WTC11 (cell line): Measurements from ENCODE around the gene ZNF598. TPM values are rescaled to one million over a fixed set of nuclear protein-coding genes. Genes with fewer than 3 reads are reported as not detected.

Experiments
- CBFB ChIP-seq: sonication (generic); formaldehyde crosslinking; IDR thresholded peaks from 2 replicates; pipeline ENCODE4 v1.8.1; 2022; ENCODE audit warnings: mild to moderate bottlenecking, low read depth, missing genetic modification reagents
- ELF4 ChIP-seq: sonication (generic); formaldehyde crosslinking; IDR thresholded peaks from 2 replicates; pipeline ENCODE4 v1.8.1; 2022; ENCODE audit warnings: low read depth, mild to moderate bottlenecking, moderate library complexity, missing genetic modification reagents
- ESRRA ChIP-seq: sonication (generic); formaldehyde crosslinking; IDR thresholded peaks from 2 replicates; pipeline ENCODE4 v1.8.1; 2022; ENCODE audit warnings: mild to moderate bottlenecking, missing genetic modification reagents, borderline replicate concordance
- FOXK1 ChIP-seq: sonication (generic); formaldehyde crosslinking; IDR thresholded peaks from 2 replicates; pipeline ENCODE4 v1.8.0; 2022; ENCODE audit warnings: mild to moderate bottlenecking, moderate library complexity, missing genetic modification reagents
- HMGA2 ChIP-seq: fragments of 250-450 bp; sonication (Bioruptor Pico); IDR thresholded peaks from 2 replicates; pipeline ENCODE4 v1.4.0; 2021; ENCODE audit warnings: mild to moderate bottlenecking, moderate library complexity
- JAZF1 ChIP-seq: fragments of 250-450 bp; sonication (Bioruptor Pico); IDR thresholded peaks from 2 replicates; pipeline ENCODE4 v1.9.0; 2021; ENCODE audit warnings: moderate library complexity, mild to moderate bottlenecking, inconsistent platforms
- NR3C1 ChIP-seq: sonication (generic); formaldehyde crosslinking; conservative IDR thresholded peaks from 2 replicates; pipeline ENCODE4 v1.8.1; 2023; ENCODE audit warnings: low read depth, mild to moderate bottlenecking, missing genetic modification reagents
- PRRX2 ChIP-seq: fragments of 250-450 bp; sonication (Bioruptor Pico); IDR thresholded peaks from 2 replicates; pipeline ENCODE4 v1.8.0; 2021; ENCODE audit warnings: mild to moderate bottlenecking
- TEAD1 ChIP-seq: sonication (generic); formaldehyde crosslinking; IDR thresholded peaks from 2 replicates; pipeline ENCODE4 v1.8.0; 2022; ENCODE audit warnings: mild to moderate bottlenecking, missing genetic modification reagents
- ZNF219 ChIP-seq: sonication (generic); formaldehyde crosslinking; IDR thresholded peaks from 2 replicates; pipeline ENCODE4 v1.8.0; 2023; ENCODE audit warnings: missing genetic modification reagents, mild to moderate bottlenecking, borderline replicate concordance
- ZNF423 ChIP-seq: fragments of 250-450 bp; sonication (Bioruptor Pico); IDR thresholded peaks from 2 replicates; pipeline ENCODE4 v2.1.2; 2022; ENCODE audit warnings: mild to moderate bottlenecking, moderate library complexity
- total RNA-seq: library from RNA; stranded (reverse); gene quantifications from 3 replicates; pipeline ENCODE4 v1.2.3, GENCODE V29; 2021
- TF ChIP-seq, protein P1 (sequence below): sonication (generic); formaldehyde crosslinking; IDR thresholded peaks from 2 replicates; pipeline ENCODE4 v1.8.0; 2022; ENCODE audit warnings: mild to moderate bottlenecking, missing genetic modification reagents
- TF ChIP-seq, protein P2 (sequence below): fragments of 200-600 bp; IDR thresholded peaks from 2 replicates; pipeline ENCODE4 v1.8.0; 2022; ENCODE audit warnings: antibody characterized with exemption
- TF ChIP-seq, protein P3 (sequence below): sonication (generic); formaldehyde crosslinking; IDR thresholded peaks from 2 replicates; pipeline ENCODE4 v1.8.0; 2023; ENCODE audit warnings: mild to moderate bottlenecking, missing genetic modification reagents
- TF ChIP-seq, protein P4 (sequence below): fragments of 250-450 bp; sonication (Bioruptor Pico); IDR thresholded peaks from 2 replicates; pipeline ENCODE4 v1.8.0; 2021; ENCODE audit warnings: mild to moderate bottlenecking
- TF ChIP-seq, protein P5 (sequence below): fragments of 250-450 bp; sonication (Bioruptor Pico); IDR thresholded peaks from 2 replicates; pipeline ENCODE4 v1.9.0; 2021; ENCODE audit warnings: mild to moderate bottlenecking
- TF ChIP-seq, protein P6 (sequence below): sonication (generic); formaldehyde crosslinking; IDR thresholded peaks from 2 replicates; pipeline ENCODE4 v1.8.1; 2023; ENCODE audit warnings: mild to moderate bottlenecking, missing genetic modification reagents, borderline replicate concordance
- TF ChIP-seq, protein P7 (sequence below): sonication (generic); formaldehyde crosslinking; IDR thresholded peaks from 2 replicates; pipeline ENCODE4 v1.8.1; 2023; ENCODE audit warnings: mild to moderate bottlenecking, moderate library complexity, missing genetic modification reagents
- TF ChIP-seq, protein P8 (sequence below): sonication (generic); formaldehyde crosslinking; IDR thresholded peaks from 2 replicates; pipeline ENCODE4 v1.8.1; 2022; ENCODE audit warnings: low read depth, mild to moderate bottlenecking, moderate library complexity, missing genetic modification reagents, borderline replicate concordance

ZNF598 gene
- total RNA-seq, 1 experiment from 2014 or later, result 66.4 TPM

DNA sequence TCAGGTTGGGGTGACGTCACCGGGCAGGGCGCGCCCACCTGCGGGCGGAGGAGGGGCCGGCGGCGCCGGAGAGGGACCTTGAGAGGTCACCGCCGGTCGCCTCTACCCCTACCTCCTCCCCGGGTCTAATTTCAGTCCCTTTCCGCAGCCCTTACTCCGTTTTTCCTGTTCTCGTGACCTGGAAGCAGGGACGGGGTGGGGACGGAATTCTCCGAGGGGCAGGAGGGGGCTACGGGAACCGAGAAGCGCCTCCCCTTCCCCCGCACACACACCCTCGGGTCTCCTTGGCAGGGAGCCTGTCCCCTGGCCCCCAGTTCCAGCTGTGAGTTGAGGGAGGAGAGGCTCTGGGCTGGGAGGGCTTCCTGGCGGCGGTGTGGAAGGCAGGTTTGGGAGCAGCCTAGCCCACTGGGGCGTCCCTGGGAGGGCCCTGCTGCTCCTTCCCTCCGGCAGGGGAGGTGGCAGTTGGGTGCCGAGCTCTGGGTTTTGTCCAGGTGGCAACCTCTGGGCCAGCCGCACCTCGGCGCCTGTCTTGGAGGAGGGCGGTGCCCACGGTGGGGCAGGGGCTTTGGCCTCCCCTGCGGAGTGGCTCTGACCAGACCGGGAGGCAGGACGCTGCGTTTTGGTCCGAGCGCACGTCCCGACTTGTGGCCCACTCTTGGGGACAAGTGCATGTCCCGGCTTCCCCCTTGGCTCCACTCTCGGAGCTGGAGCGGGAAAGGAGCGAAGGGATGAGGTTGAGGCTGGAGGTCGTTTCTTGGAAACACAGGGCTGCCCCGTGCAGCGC lies 19.1 kb downstream of the ZNF598 start (continued):
- TF ChIP-seq, protein P1, sequence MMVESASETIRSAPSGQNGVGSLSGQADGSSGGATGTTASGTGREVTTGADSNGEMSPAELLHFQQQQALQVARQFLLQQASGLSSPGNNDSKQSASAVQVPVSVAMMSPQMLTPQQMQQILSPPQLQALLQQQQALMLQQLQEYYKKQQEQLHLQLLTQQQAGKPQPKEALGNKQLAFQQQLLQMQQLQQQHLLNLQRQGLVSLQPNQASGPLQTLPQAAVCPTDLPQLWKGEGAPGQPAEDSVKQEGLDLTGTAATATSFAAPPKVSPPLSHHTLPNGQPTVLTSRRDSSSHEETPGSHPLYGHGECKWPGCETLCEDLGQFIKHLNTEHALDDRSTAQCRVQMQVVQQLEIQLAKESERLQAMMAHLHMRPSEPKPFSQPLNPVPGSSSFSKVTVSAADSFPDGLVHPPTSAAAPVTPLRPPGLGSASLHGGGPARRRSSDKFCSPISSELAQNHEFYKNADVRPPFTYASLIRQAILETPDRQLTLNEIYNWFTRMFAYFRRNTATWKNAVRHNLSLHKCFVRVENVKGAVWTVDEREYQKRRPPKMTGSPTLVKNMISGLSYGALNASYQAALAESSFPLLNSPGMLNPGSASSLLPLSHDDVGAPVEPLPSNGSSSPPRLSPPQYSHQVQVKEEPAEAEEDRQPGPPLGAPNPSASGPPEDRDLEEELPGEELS, result no peak
- TF ChIP-seq, protein P2, sequence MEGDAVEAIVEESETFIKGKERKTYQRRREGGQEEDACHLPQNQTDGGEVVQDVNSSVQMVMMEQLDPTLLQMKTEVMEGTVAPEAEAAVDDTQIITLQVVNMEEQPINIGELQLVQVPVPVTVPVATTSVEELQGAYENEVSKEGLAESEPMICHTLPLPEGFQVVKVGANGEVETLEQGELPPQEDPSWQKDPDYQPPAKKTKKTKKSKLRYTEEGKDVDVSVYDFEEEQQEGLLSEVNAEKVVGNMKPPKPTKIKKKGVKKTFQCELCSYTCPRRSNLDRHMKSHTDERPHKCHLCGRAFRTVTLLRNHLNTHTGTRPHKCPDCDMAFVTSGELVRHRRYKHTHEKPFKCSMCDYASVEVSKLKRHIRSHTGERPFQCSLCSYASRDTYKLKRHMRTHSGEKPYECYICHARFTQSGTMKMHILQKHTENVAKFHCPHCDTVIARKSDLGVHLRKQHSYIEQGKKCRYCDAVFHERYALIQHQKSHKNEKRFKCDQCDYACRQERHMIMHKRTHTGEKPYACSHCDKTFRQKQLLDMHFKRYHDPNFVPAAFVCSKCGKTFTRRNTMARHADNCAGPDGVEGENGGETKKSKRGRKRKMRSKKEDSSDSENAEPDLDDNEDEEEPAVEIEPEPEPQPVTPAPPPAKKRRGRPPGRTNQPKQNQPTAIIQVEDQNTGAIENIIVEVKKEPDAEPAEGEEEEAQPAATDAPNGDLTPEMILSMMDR, result no peak
- no peak for TF ChIP-seq TEAD1 (CRISPR knock-in tag)
- TF ChIP-seq HMGA2 (CRISPR knock-in tag), result no peak
- TF ChIP-seq, protein P3, sequence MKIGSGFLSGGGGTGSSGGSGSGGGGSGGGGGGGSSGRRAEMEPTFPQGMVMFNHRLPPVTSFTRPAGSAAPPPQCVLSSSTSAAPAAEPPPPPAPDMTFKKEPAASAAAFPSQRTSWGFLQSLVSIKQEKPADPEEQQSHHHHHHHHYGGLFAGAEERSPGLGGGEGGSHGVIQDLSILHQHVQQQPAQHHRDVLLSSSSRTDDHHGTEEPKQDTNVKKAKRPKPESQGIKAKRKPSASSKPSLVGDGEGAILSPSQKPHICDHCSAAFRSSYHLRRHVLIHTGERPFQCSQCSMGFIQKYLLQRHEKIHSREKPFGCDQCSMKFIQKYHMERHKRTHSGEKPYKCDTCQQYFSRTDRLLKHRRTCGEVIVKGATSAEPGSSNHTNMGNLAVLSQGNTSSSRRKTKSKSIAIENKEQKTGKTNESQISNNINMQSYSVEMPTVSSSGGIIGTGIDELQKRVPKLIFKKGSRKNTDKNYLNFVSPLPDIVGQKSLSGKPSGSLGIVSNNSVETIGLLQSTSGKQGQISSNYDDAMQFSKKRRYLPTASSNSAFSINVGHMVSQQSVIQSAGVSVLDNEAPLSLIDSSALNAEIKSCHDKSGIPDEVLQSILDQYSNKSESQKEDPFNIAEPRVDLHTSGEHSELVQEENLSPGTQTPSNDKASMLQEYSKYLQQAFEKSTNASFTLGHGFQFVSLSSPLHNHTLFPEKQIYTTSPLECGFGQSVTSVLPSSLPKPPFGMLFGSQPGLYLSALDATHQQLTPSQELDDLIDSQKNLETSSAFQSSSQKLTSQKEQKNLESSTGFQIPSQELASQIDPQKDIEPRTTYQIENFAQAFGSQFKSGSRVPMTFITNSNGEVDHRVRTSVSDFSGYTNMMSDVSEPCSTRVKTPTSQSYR (CRISPR knock-in tag), result no peak
- no peak for TF ChIP-seq PRRX2 (CRISPR knock-in tag)
- TF ChIP-seq, protein P4, sequence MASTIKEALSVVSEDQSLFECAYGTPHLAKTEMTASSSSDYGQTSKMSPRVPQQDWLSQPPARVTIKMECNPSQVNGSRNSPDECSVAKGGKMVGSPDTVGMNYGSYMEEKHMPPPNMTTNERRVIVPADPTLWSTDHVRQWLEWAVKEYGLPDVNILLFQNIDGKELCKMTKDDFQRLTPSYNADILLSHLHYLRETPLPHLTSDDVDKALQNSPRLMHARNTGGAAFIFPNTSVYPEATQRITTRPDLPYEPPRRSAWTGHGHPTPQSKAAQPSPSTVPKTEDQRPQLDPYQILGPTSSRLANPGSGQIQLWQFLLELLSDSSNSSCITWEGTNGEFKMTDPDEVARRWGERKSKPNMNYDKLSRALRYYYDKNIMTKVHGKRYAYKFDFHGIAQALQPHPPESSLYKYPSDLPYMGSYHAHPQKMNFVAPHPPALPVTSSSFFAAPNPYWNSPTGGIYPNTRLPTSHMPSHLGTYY (CRISPR knock-in tag), result no peak
- no peak for TF ChIP-seq CBFB
- TF ChIP-seq NR3C1 (CRISPR knock-in tag), result no peak
- TF ChIP-seq ESRRA (CRISPR knock-in tag), result peak; percentile 46; the same call in 1 of the 2 replicates
- TF ChIP-seq ZNF423 (CRISPR knock-in tag), result peak; percentile 50
- TF ChIP-seq, protein P5, sequence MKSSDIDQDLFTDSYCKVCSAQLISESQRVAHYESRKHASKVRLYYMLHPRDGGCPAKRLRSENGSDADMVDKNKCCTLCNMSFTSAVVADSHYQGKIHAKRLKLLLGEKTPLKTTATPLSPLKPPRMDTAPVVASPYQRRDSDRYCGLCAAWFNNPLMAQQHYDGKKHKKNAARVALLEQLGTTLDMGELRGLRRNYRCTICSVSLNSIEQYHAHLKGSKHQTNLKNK, result no peak
- TF ChIP-seq, protein P6, sequence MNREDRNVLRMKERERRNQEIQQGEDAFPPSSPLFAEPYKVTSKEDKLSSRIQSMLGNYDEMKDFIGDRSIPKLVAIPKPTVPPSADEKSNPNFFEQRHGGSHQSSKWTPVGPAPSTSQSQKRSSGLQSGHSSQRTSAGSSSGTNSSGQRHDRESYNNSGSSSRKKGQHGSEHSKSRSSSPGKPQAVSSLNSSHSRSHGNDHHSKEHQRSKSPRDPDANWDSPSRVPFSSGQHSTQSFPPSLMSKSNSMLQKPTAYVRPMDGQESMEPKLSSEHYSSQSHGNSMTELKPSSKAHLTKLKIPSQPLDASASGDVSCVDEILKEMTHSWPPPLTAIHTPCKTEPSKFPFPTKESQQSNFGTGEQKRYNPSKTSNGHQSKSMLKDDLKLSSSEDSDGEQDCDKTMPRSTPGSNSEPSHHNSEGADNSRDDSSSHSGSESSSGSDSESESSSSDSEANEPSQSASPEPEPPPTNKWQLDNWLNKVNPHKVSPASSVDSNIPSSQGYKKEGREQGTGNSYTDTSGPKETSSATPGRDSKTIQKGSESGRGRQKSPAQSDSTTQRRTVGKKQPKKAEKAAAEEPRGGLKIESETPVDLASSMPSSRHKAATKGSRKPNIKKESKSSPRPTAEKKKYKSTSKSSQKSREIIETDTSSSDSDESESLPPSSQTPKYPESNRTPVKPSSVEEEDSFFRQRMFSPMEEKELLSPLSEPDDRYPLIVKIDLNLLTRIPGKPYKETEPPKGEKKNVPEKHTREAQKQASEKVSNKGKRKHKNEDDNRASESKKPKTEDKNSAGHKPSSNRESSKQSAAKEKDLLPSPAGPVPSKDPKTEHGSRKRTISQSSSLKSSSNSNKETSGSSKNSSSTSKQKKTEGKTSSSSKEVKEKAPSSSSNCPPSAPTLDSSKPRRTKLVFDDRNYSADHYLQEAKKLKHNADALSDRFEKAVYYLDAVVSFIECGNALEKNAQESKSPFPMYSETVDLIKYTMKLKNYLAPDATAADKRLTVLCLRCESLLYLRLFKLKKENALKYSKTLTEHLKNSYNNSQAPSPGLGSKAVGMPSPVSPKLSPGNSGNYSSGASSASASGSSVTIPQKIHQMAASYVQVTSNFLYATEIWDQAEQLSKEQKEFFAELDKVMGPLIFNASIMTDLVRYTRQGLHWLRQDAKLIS (CRISPR knock-in tag), result no peak
- no peak for TF ChIP-seq JAZF1 (CRISPR knock-in tag)
- TF ChIP-seq, protein P7, sequence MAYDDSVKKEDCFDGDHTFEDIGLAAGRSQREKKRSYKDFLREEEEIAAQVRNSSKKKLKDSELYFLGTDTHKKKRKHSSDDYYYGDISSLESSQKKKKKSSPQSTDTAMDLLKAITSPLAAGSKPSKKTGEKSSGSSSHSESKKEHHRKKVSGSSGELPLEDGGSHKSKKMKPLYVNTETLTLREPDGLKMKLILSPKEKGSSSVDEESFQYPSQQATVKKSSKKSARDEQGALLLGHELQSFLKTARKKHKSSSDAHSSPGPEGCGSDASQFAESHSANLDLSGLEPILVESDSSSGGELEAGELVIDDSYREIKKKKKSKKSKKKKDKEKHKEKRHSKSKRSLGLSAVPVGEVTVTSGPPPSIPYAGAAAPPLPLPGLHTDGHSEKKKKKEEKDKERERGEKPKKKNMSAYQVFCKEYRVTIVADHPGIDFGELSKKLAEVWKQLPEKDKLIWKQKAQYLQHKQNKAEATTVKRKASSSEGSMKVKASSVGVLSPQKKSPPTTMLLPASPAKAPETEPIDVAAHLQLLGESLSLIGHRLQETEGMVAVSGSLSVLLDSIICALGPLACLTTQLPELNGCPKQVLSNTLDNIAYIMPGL (CRISPR knock-in tag), result 0 out of 2 replicates have a peak, but pooled peaks have one; percentile 16
- no peak for TF ChIP-seq ZNF219 (CRISPR knock-in tag)
- TF ChIP-seq, protein P8, sequence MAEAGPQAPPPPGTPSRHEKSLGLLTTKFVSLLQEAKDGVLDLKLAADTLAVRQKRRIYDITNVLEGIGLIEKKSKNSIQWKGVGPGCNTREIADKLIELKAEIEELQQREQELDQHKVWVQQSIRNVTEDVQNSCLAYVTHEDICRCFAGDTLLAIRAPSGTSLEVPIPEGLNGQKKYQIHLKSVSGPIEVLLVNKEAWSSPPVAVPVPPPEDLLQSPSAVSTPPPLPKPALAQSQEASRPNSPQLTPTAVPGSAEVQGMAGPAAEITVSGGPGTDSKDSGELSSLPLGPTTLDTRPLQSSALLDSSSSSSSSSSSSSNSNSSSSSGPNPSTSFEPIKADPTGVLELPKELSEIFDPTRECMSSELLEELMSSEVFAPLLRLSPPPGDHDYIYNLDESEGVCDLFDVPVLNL, result no peak
- no peak for TF ChIP-seq FOXK1 (CRISPR knock-in tag)
- no peak for TF ChIP-seq ELF4 (CRISPR knock-in tag)
